OCI-LY7 (cell line): ENCODE results near the gene FSIP1. TPM values are rescaled to one million over a fixed set of nuclear protein-coding genes. Genes with fewer than 3 reads are reported as not detected.

ENCODE experiments used
- BruUV-seq: library from RNA; stranded (reverse); fragments of 400-500 nt; replicated peaks from 2 replicates; lab custom pipeline; 2021; lab: Mats Ljungman, UMichigan
- CTCF ChIA-PET: fragments of 300-600 bp; sonication (Branson Sonifier 250); formaldehyde crosslinking; loops from one replicate; lab custom pipeline; 2022; ENCODE audit warnings: antibody characterized with exemption; ENCODE audit not compliant: unreplicated experiment; lab: Charles Lee
- POLR2A ChIA-PET: fragments of 300-600 bp; sonication (Branson Sonifier 250); formaldehyde crosslinking; loops from one replicate; lab custom pipeline; 2022; ENCODE audit warnings: antibody characterized with exemption; lab: Charles Lee
- DNase-seq: peaks from one replicate; pipeline ENCODE4 v3.0.0-alpha.2; 2015; ENCODE audit warnings: low spot score
- H2AFZ ChIP-seq: fragments of 200-600 bp; sonication (generic), shearing (Covaris generic); 2 replicates; pipeline ENCODE4 v1.6.1; 2014; ENCODE audit warnings: mild to moderate bottlenecking, antibody characterized with exemption, low read length, moderate library complexity
- H3K27ac ChIP-seq: fragments of 200-600 bp; sonication (generic); 2 replicates; pipeline ENCODE4 v1.5.1; 2014; ENCODE audit warnings: mixed run types, low read depth, mild to moderate bottlenecking, moderate library complexity, low read length, inconsistent platforms; ENCODE audit not compliant: poor library complexity, severe bottlenecking
- H3K36me3 ChIP-seq: fragments of 200-600 bp; sonication (generic); 2 replicates; pipeline ENCODE4 v1.6.1; 2014; ENCODE audit warnings: mild to moderate bottlenecking, antibody characterized with exemption, low read length, moderate library complexity, mixed read lengths; ENCODE audit not compliant: insufficient read depth
- H3K4me1 ChIP-seq: fragments of 200-600 bp; sonication (generic); 2 replicates; pipeline ENCODE4 v1.5.1; 2014; ENCODE audit warnings: mild to moderate bottlenecking, low read length; ENCODE audit not compliant: insufficient read depth, poor library complexity, severe bottlenecking
- H3K4me2 ChIP-seq: fragments of 200-600 bp; sonication (generic); 2 replicates; pipeline ENCODE4 v1.6.1; 2014; ENCODE audit warnings: mild to moderate bottlenecking, low read length
- H3K4me3 ChIP-seq: fragments of 200-600 bp; sonication (generic); 2 replicates; pipeline ENCODE4 v1.5.1; 2014; ENCODE audit warnings: mild to moderate bottlenecking, low read depth, low read length; ENCODE audit not compliant: poor library complexity, severe bottlenecking
- H3K79me2 ChIP-seq: fragments of 200-600 bp; sonication (generic); 2 replicates; pipeline ENCODE4 v1.6.1; 2016; ENCODE audit warnings: low read depth, mild to moderate bottlenecking, low read length, moderate library complexity, mixed read lengths; ENCODE audit not compliant: insufficient read depth
- H3K9me2 ChIP-seq: fragments of 200-600 bp; sonication (generic); 2 replicates; pipeline ENCODE4 v1.6.1; 2016; ENCODE audit warnings: mild to moderate bottlenecking, low read length, mixed read lengths; ENCODE audit not compliant: insufficient read depth
- H3K9me3 ChIP-seq: fragments of 200-600 bp; sonication (generic); 2 replicates; pipeline ENCODE4 v1.6.1; 2014; ENCODE audit warnings: mild to moderate bottlenecking, mixed run types, low read length, mixed read lengths
- H4K20me1 ChIP-seq: fragments of 200-600 bp; sonication (generic); 2 replicates; pipeline ENCODE4 v1.6.1; 2014; ENCODE audit warnings: mild to moderate bottlenecking, antibody characterized with exemption, low read length, moderate library complexity, mixed read lengths; ENCODE audit not compliant: insufficient read depth
- CTCF ChIP-seq: fragments of 200-600 bp; sonication (generic); conservative IDR thresholded peaks from 2 replicates; pipeline ENCODE4 v1.5.1; 2014; ENCODE audit warnings: mild to moderate bottlenecking, antibody characterized with exemption, low read length, moderate library complexity, mixed read lengths
- EZH2phosphoT487 ChIP-seq: fragments of 200-600 bp; sonication (generic); IDR thresholded peaks from 2 replicates; pipeline ENCODE4 v1.6.1; 2018; ENCODE audit warnings: low read depth, borderline replicate concordance, mild to moderate bottlenecking, mixed run types, antibody characterized with exemption, low read length, moderate library complexity, mixed read lengths
- intact Hi-C: fragments of 100-400 bp; cut with micrococcal nuclease; formaldehyde crosslinking; loops from one replicate; pipeline ENCODE4 v1.10.0; 2022; ENCODE audit not compliant: unreplicated experiment
- total RNA-seq, 2 experiments: library from RNA; depleted of rRNA in 1 of 2; stranded (reverse); fragments of >200 nt in 1 of 2; shearing (Covaris generic) in 1 of 2; gene quantifications; 2 replicates each; pipeline ENCODE4 v1.2.3, GENCODE V29; 2014 to 2022

FSIP1 gene
- total RNA-seq, 2 experiments from 2014 or later, result 0.28 to 0.65 TPM

- Histone ChIP-seq H3K9me2 (no peaks in the 10 kb centered on the region), H4K20me1 (no peaks in the 10 kb centered on the region), H2AFZ (no peak overlapping the region), H3K79me2 (no peaks in the 10 kb centered on the region), H3K36me3 (no peaks in the 10 kb centered on the region), H3K9me3 (no peaks in the 10 kb centered on the region), H3K4me3 (no peak overlapping the region), H3K4me1 (no peaks in the 10 kb centered on the region), H3K4me2 (no peak overlapping the region), H3K27ac (no peak overlapping the region)
- no TSS peak for BruUV-seq
- CTCF ChIA-PET, result no interaction called here
- no peak for DNase-seq
- intact Hi-C loops, result no loop called here
- no peak for TF ChIP-seq CTCF
- POLR2A ChIA-PET, result no interaction called here
These were observed 78.4 kb downstream of the FSIP1 start for GRCh38 chr15:39704235-39704634.

- no peaks in the 10 kb centered on the region for H3K9me3 ChIP-seq
- no peaks in the 10 kb centered on the region for H3K79me2 ChIP-seq
- ChIA-PET CTCF (no interaction called here), POLR2A (no interaction called here)
- no peak overlapping the region for H2AFZ ChIP-seq
- H3K9me2 ChIP-seq, result no peaks in the 10 kb centered on the region
- DNase-seq, result no peak
- no peaks in the 10 kb centered on the region for H3K36me3 ChIP-seq
- no peaks in the 10 kb centered on the region for H4K20me1 ChIP-seq
- H3K4me2 ChIP-seq, result no peak overlapping the region
- intact Hi-C loops, result no loop called here
- BruUV-seq, result no TSS peak
- no peak overlapping the region for H3K4me3 ChIP-seq
- no peak for TF ChIP-seq CTCF
- TF ChIP-seq EZH2phosphoT487, result no peak
- no peak overlapping the region for H3K27ac ChIP-seq
- H3K4me1 ChIP-seq, result no peaks in the 10 kb centered on the region
These were observed 80.7 kb downstream of the FSIP1 start for GRCh38 chr15:39701988-39702387.

- Histone ChIP-seq H3K9me3 (no peaks in the 10 kb centered on the region), H3K9me2 (no peaks in the 10 kb centered on the region), H3K79me2 (no peaks in the 10 kb centered on the region), H3K4me1 (no peaks in the 10 kb centered on the region), H3K4me3 (no peak overlapping the region), H3K36me3 (no peaks in the 10 kb centered on the region), H3K27ac (no peak overlapping the region), H3K4me2 (no peak overlapping the region), H4K20me1 (no peaks in the 10 kb centered on the region), H2AFZ (no peak overlapping the region)
- DNase-seq, result no peak
- ChIA-PET CTCF (no interaction called here), POLR2A (interaction anchor here (0.7 to 0.8 kb wide), 2 partner anchors 12 to 26 kb away, joined by 3 to 5 read pairs; no protein-coding TSS in a partner anchor)
- TF ChIP-seq EZH2phosphoT487 (no peak), CTCF (no peak)
- no TSS peak for BruUV-seq
- intact Hi-C loops, result no loop called here
These were observed 82.3 kb downstream of the FSIP1 start for GRCh38 chr15:39700375-39700700.
